H1 (cell line): ENCODE data around the gene STAG1. TPM values are rescaled to one million over a fixed set of nuclear protein-coding genes. Genes with fewer than 3 reads are reported as not detected.

Experiments used
- BCL11A ChIP-seq, 2 experiments: IDR thresholded peaks; one replicate each; pipeline ENCODE4 v1.6.1; 2011; ENCODE audit warnings: low read depth in 2 of 2, low read length in 2 of 2, mild to moderate bottlenecking in 2 of 2
- HDAC2 ChIP-seq, 2 experiments: fragments of 300-600 bp in 1 of 2; sonication (generic) in 1 of 2; IDR thresholded peaks; 2 replicates each; pipeline ENCODE4 v1.6.1; 2011 to 2012; ENCODE audit warnings: low read depth in 2 of 2, low read length in 2 of 2, mild to moderate bottlenecking in 2 of 2, moderate library complexity in 2 of 2, borderline replicate concordance in 1 of 2, inconsistent platforms in 1 of 2
- JUND ChIP-seq: IDR thresholded peaks from 2 replicates; pipeline ENCODE4 v1.6.1; 2011; ENCODE audit warnings: mild to moderate bottlenecking, improper control_type of control experiment, low read length
- RBBP5 ChIP-seq: IDR thresholded peaks from 2 replicates; pipeline ENCODE4 v1.7.1; 2012; ENCODE audit warnings: low read depth, mild to moderate bottlenecking, inconsistent platforms, low read length, moderate library complexity, borderline replicate concordance
- polyA plus RNA-seq, 7 experiments: library from polyadenylated mRNA; depleted of rRNA in 3 of 7; stranded (reverse) in 5 of 7; unstranded in 2 of 7; fragments of >200 nt in 5 of 7; fragments of 200-250 nt in 2 of 7; gene quantifications; 1 replicate in 5 of 7; 2 replicates in 1 of 7; 4 replicates in 1 of 7; pipeline versions ENCODE4 v1.2.1 to v1.2.3, GENCODE V29; 2011 to 2013; ENCODE audit warnings: missing spikeins in 2 of 7, mixed read lengths in 2 of 7
- total RNA-seq: library from RNA; stranded (reverse); fragmentation: NEBNext Ultra II Directional; extraction: Animal tissue kit (Norgen Biotek cat#: 25700); gene quantifications from 2 replicates; pipeline ENCODE4 v1.2.1, GENCODE V29; 2021
- TF ChIP-seq, protein P1 (sequence below): fragments of 300-600 bp; sonication (generic); IDR thresholded peaks from 2 replicates; pipeline ENCODE4 v1.7.1; 2012; ENCODE audit warnings: low read length, moderate library complexity, mild to moderate bottlenecking, inconsistent platforms; ENCODE audit not compliant: insufficient replicate concordance

The STAG1 gene
- total and polyA plus RNA-seq, 2 of the 8 experiments (the other 6 are each of a cell fraction or from before 2014, with no cell fraction given), result 4.6 to 23.4 TPM

GRCh38 chr3:136351351-136351750 is 400.8 kb downstream of the STAG1 start (continued):
- TF ChIP-seq, protein P1, sequence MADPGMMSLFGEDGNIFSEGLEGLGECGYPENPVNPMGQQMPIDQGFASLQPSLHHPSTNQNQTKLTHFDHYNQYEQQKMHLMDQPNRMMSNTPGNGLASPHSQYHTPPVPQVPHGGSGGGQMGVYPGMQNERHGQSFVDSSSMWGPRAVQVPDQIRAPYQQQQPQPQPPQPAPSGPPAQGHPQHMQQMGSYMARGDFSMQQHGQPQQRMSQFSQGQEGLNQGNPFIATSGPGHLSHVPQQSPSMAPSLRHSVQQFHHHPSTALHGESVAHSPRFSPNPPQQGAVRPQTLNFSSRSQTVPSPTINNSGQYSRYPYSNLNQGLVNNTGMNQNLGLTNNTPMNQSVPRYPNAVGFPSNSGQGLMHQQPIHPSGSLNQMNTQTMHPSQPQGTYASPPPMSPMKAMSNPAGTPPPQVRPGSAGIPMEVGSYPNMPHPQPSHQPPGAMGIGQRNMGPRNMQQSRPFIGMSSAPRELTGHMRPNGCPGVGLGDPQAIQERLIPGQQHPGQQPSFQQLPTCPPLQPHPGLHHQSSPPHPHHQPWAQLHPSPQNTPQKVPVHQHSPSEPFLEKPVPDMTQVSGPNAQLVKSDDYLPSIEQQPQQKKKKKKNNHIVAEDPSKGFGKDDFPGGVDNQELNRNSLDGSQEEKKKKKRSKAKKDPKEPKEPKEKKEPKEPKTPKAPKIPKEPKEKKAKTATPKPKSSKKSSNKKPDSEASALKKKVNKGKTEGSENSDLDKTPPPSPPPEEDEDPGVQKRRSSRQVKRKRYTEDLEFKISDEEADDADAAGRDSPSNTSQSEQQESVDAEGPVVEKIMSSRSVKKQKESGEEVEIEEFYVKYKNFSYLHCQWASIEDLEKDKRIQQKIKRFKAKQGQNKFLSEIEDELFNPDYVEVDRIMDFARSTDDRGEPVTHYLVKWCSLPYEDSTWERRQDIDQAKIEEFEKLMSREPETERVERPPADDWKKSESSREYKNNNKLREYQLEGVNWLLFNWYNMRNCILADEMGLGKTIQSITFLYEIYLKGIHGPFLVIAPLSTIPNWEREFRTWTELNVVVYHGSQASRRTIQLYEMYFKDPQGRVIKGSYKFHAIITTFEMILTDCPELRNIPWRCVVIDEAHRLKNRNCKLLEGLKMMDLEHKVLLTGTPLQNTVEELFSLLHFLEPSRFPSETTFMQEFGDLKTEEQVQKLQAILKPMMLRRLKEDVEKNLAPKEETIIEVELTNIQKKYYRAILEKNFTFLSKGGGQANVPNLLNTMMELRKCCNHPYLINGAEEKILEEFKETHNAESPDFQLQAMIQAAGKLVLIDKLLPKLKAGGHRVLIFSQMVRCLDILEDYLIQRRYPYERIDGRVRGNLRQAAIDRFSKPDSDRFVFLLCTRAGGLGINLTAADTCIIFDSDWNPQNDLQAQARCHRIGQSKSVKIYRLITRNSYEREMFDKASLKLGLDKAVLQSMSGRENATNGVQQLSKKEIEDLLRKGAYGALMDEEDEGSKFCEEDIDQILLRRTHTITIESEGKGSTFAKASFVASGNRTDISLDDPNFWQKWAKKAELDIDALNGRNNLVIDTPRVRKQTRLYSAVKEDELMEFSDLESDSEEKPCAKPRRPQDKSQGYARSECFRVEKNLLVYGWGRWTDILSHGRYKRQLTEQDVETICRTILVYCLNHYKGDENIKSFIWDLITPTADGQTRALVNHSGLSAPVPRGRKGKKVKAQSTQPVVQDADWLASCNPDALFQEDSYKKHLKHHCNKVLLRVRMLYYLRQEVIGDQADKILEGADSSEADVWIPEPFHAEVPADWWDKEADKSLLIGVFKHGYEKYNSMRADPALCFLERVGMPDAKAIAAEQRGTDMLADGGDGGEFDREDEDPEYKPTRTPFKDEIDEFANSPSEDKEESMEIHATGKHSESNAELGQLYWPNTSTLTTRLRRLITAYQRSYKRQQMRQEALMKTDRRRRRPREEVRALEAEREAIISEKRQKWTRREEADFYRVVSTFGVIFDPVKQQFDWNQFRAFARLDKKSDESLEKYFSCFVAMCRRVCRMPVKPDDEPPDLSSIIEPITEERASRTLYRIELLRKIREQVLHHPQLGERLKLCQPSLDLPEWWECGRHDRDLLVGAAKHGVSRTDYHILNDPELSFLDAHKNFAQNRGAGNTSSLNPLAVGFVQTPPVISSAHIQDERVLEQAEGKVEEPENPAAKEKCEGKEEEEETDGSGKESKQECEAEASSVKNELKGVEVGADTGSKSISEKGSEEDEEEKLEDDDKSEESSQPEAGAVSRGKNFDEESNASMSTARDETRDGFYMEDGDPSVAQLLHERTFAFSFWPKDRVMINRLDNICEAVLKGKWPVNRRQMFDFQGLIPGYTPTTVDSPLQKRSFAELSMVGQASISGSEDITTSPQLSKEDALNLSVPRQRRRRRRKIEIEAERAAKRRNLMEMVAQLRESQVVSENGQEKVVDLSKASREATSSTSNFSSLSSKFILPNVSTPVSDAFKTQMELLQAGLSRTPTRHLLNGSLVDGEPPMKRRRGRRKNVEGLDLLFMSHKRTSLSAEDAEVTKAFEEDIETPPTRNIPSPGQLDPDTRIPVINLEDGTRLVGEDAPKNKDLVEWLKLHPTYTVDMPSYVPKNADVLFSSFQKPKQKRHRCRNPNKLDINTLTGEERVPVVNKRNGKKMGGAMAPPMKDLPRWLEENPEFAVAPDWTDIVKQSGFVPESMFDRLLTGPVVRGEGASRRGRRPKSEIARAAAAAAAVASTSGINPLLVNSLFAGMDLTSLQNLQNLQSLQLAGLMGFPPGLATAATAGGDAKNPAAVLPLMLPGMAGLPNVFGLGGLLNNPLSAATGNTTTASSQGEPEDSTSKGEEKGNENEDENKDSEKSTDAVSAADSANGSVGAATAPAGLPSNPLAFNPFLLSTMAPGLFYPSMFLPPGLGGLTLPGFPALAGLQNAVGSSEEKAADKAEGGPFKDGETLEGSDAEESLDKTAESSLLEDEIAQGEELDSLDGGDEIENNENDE, result no peak
- TF ChIP-seq HDAC2 (IDR thresholded peaks at IDR 0.05; ENCODE audit: borderline replicate concordance in 1 of 2, low read depth in 2 of 2, low read length in 2 of 2) (no peak), JUND (no peak), BCL11A (IDR thresholded peaks at IDR 0.05; ENCODE audit: low read depth in 2 of 2, low read length in 2 of 2) (no peak), RBBP5 (no peak)
- TF ChIP-seq, all 59 proteins: peak for 0
